ENCODE data around the gene OTOP2.

The OTOP2 gene

DNA sequence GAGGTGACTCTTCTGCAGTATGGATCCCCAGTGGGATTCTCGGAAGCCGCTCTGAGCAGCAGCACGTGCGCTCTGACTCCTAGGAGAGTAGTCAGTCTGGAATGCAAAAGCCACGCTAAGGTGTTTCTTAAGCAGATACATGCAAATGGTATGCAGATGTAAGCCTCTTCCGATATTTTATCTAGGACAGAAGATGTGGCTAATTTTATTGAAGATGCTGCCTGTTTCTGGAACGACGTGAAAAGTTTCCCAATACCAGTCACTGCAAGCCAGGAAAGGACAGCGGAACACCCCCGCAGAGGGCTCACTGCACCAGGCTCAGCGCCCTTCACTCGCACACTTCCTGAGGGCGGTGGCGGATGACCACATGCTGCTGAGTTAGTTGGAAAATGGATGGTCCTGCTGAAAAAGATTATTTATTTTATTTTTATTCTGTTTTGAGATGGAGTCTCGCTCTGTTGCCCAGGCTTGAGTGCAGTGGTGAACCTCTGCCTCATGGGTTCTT lies 40.8 kb upstream of the OTOP2 start:
- Histone ChIP-seq H3K9me2 (replicated peaks; ENCODE audit: insufficient read depth, low read length) (no peaks in the 10 kb centered on the region), H3F3A (ENCODE audit: insufficient read depth) (no peaks in the 10 kb centered on the region), H3K4me3 (ENCODE audit: insufficient read depth, low read length, poor library complexity, severe bottlenecking) (no peak overlapping the region), H3K9me3 (ENCODE audit: insufficient read depth, low read length) (no peaks in the 10 kb centered on the region), H3K27me3 (ENCODE audit: low read length) (no peaks in the 10 kb centered on the region), H2AFZ (ENCODE audit: low read depth, low read length, severe bottlenecking) (no peak overlapping the region), H3K4me2 (ENCODE audit: low read depth, low read length, poor library complexity, severe bottlenecking) (no peak overlapping the region), H3K9ac (ENCODE audit: low read length) (no peak overlapping the region), H4K20me1 (ENCODE audit: low read depth, low read length) (no peaks in the 10 kb centered on the region), H3K27ac (ENCODE audit: low read depth, low read length) (no peak overlapping the region), H3K36me3 (ENCODE audit: low read length) (no peaks in the 10 kb centered on the region), H3K79me2 (ENCODE audit: insufficient read depth, low read length) (no peaks in the 10 kb centered on the region)
- TF ChIP-seq EZH2phosphoT487 (conservative IDR thresholded peaks at IDR 0.05; ENCODE audit: low read length): no peak
- TF ChIP-seq, protein P1, sequence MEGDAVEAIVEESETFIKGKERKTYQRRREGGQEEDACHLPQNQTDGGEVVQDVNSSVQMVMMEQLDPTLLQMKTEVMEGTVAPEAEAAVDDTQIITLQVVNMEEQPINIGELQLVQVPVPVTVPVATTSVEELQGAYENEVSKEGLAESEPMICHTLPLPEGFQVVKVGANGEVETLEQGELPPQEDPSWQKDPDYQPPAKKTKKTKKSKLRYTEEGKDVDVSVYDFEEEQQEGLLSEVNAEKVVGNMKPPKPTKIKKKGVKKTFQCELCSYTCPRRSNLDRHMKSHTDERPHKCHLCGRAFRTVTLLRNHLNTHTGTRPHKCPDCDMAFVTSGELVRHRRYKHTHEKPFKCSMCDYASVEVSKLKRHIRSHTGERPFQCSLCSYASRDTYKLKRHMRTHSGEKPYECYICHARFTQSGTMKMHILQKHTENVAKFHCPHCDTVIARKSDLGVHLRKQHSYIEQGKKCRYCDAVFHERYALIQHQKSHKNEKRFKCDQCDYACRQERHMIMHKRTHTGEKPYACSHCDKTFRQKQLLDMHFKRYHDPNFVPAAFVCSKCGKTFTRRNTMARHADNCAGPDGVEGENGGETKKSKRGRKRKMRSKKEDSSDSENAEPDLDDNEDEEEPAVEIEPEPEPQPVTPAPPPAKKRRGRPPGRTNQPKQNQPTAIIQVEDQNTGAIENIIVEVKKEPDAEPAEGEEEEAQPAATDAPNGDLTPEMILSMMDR (IDR thresholded peaks at IDR 0.05; ENCODE audit: insufficient read depth, low read length, poor library complexity, severe bottlenecking): no peak

DNA sequence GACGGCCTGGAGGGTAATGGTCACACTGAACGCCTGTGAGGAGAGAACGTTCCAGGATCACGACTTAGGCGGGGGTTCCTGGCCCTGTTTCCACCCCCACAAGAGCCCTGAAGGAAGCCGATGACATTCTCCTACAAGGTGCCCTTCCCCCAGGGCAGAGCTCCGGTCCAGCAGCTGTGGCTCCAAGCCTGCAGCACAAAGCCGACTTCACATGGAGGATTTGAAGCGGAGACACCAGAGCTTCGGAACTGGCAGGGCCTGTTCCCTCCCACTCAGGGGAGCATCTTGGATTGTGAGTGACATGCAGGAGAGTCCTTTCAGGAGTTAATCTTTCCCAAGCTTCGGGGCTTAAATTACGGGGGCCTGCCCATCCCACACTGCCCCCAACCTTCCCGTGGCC lies 35.6 kb upstream of the OTOP2 start:
- Histone ChIP-seq H3K4me2 (ENCODE audit: low read depth, low read length, poor library complexity, severe bottlenecking) (no peak overlapping the region), H3F3A (ENCODE audit: insufficient read depth) (no peaks in the 10 kb centered on the region), H3K9me2 (replicated peaks; ENCODE audit: insufficient read depth, low read length) (no peaks in the 10 kb centered on the region), H3K9ac (ENCODE audit: low read length) (no peak overlapping the region), H3K4me3 (ENCODE audit: insufficient read depth, low read length, poor library complexity, severe bottlenecking) (no peak overlapping the region), H4K20me1 (ENCODE audit: low read depth, low read length) (no peaks in the 10 kb centered on the region), H3K36me3 (ENCODE audit: low read length) (no peaks in the 10 kb centered on the region), H3K9me3 (ENCODE audit: insufficient read depth, low read length) (no peaks in the 10 kb centered on the region), H3K27ac (ENCODE audit: low read depth, low read length) (no peak overlapping the region), H3K27me3 (ENCODE audit: low read length) (no peaks in the 10 kb centered on the region), H3K79me2 (ENCODE audit: insufficient read depth, low read length) (no peaks in the 10 kb centered on the region), H2AFZ (ENCODE audit: low read depth, low read length, severe bottlenecking) (no peak overlapping the region)
- TF ChIP-seq, protein P1 (IDR thresholded peaks at IDR 0.05; ENCODE audit: insufficient read depth, low read length, poor library complexity, severe bottlenecking): no peak

DNA sequence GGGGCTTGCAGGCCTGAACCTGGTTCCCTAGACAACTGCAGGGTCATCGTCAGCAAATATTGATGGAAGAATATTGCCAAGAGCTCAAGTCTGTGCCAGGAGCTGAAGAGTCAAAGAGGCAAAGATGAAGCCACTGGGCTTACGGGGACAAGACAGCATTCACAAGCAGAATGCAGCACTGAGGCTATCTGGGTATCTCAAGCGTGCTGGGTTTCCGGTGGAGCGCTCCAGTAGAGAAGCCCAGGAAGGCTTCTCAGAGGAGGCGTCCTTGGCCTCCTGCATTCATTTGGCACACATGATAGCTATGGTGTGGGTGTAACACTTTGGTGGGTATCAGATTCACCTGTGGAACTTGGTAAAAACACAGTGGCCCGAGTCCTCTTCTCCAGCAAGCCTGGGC lies 33.5 kb upstream of the OTOP2 start:
- H2AFZ ChIP-seq (ENCODE audit: low read depth, low read length, severe bottlenecking): no peak overlapping the region
- no peaks in the 10 kb centered on the region for H3K27me3 ChIP-seq (ENCODE audit: low read length)
- no peaks in the 10 kb centered on the region for H3K9me2 ChIP-seq (replicated peaks; ENCODE audit: insufficient read depth, low read length)
- H3K9me3 ChIP-seq (ENCODE audit: insufficient read depth, low read length): no peaks in the 10 kb centered on the region
- H3K4me2 ChIP-seq (ENCODE audit: low read depth, low read length, poor library complexity, severe bottlenecking): no peak overlapping the region
- no peaks in the 10 kb centered on the region for H3K79me2 ChIP-seq (ENCODE audit: insufficient read depth, low read length)
- no peaks in the 10 kb centered on the region for H4K20me1 ChIP-seq (ENCODE audit: low read depth, low read length)
- H3K4me3 ChIP-seq (ENCODE audit: insufficient read depth, low read length, poor library complexity, severe bottlenecking): no peak overlapping the region
- H3K9ac ChIP-seq (ENCODE audit: low read length): no peak overlapping the region
- H3K36me3 ChIP-seq (ENCODE audit: low read length): no peaks in the 10 kb centered on the region
- no peak for TF ChIP-seq EZH2phosphoT487 (conservative IDR thresholded peaks at IDR 0.05; ENCODE audit: low read length)
- TF ChIP-seq, protein P1 (IDR thresholded peaks at IDR 0.05; ENCODE audit: insufficient read depth, low read length, poor library complexity, severe bottlenecking): no peak
- no peak overlapping the region for H3K27ac ChIP-seq (ENCODE audit: low read depth, low read length)
- no peaks in the 10 kb centered on the region for H3F3A ChIP-seq (ENCODE audit: insufficient read depth)

Data from SU-DHL-6 (cell line).